GM20000 (cell line): ENCODE results near the gene NCAPG.

Experiments used
- DNase-seq: peaks from one replicate; pipeline ENCODE4 v3.0.0; 2012; ENCODE audit warnings: low spot score
- TF ChIP-seq, protein P1 (sequence below): IDR thresholded peaks from 2 replicates; pipeline ENCODE4 v1.5.1; 2012; ENCODE audit warnings: mild to moderate bottlenecking, control low read depth; ENCODE audit errors: extremely low read depth, missing control alignments

NCAPG gene, protein sequence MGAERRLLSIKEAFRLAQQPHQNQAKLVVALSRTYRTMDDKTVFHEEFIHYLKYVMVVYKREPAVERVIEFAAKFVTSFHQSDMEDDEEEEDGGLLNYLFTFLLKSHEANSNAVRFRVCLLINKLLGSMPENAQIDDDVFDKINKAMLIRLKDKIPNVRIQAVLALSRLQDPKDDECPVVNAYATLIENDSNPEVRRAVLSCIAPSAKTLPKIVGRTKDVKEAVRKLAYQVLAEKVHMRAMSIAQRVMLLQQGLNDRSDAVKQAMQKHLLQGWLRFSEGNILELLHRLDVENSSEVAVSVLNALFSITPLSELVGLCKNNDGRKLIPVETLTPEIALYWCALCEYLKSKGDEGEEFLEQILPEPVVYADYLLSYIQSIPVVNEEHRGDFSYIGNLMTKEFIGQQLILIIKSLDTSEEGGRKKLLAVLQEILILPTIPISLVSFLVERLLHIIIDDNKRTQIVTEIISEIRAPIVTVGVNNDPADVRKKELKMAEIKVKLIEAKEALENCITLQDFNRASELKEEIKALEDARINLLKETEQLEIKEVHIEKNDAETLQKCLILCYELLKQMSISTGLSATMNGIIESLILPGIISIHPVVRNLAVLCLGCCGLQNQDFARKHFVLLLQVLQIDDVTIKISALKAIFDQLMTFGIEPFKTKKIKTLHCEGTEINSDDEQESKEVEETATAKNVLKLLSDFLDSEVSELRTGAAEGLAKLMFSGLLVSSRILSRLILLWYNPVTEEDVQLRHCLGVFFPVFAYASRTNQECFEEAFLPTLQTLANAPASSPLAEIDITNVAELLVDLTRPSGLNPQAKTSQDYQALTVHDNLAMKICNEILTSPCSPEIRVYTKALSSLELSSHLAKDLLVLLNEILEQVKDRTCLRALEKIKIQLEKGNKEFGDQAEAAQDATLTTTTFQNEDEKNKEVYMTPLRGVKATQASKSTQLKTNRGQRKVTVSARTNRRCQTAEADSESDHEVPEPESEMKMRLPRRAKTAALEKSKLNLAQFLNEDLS

DNA sequence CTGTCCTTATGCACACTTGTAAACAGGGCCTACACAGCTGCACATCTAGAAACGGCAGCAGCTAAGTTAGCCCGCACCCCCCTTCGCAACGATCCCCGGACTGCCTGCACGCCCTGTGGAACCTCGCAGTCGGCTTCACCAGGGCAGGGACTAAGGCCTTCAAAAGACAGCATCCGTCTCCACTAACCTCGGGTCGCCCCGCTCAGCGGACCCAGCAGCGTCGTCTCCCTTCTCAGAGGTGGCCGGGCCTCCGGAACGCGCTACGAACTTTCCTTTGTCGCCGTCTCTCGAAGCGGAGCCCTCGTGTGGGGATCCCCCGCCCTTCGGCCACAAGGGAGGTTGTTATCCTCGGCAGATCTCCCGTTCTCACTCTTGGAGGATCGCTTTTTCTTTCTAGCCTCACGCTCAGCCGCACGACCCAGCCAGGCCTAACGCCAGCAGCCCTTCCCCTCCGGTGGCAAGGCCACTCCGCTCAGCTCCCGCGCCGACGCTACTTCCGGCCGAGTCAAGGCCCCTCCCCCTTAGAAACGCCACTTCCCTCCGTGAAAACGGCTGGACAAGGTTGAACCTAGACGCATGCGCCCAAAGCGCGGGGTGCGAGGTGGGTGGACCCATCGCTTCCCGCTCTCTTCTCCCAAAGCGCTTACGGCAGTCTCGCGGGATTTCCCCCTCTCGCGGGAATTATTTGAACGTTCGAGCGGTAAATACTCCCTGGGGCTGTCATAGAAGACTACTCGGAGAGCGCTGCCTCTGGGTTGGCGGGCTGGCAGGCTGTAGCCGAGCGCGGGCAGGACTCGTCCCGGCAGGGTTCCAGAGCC, at the start of gene NCAPG, which contains the start of gene DCAF16:
TSS of gene NCAPG (plus strand) at position 720 of the 818 bp plus-strand sequence. CDS start 99 bp downstream, outside the sequence.
TSS of gene DCAF16 (minus strand) at position 498 of the 818 bp plus-strand sequence. CDS start 6,616 bp downstream, outside the sequence.
- TF ChIP-seq, protein P1, sequence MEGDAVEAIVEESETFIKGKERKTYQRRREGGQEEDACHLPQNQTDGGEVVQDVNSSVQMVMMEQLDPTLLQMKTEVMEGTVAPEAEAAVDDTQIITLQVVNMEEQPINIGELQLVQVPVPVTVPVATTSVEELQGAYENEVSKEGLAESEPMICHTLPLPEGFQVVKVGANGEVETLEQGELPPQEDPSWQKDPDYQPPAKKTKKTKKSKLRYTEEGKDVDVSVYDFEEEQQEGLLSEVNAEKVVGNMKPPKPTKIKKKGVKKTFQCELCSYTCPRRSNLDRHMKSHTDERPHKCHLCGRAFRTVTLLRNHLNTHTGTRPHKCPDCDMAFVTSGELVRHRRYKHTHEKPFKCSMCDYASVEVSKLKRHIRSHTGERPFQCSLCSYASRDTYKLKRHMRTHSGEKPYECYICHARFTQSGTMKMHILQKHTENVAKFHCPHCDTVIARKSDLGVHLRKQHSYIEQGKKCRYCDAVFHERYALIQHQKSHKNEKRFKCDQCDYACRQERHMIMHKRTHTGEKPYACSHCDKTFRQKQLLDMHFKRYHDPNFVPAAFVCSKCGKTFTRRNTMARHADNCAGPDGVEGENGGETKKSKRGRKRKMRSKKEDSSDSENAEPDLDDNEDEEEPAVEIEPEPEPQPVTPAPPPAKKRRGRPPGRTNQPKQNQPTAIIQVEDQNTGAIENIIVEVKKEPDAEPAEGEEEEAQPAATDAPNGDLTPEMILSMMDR: no peak
- DNase-seq: peak; percentile 95

DNA sequence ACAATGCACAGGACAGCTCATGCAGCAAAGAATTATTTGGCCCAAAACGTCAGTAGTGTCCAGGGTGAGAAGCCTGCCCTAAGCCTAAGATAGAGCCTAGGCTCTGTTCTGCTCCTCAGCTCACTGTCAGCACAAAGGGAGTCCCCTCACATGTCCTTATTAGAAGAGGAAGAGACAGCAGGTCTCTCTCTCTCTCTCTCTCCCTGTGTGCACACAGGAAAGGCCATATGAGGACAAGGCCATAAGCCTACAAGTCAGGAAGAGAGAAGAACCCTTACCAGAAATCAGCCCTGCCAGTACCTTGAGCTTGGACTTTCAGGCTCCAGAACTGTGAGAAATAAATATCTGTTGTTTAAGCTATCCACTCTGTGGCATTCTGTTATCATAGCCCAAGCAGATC, 49.7 kb upstream of the NCAPG start:
- TF ChIP-seq, protein P1: no peak
- DNase-seq: no peak

DNA sequence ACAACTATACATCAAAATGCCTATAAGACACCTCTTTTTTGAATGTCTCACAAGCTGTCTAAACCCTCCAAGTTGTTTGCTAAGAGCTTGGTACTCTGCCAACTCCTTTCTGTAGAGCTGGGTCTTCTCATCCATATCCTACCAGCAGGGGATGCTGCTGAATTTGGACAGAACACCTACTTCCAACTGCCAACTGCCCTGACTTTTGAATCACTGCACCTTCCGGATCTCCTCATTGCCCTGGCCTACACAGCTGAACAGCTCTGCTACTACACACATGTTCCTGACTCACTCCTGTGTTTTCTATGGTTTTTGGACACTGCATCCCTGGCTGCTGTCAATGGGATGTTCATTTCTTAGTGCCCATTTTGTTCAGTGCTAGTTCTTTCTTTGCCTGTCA, 48.1 kb upstream of the NCAPG start:
- TF ChIP-seq, protein P1: no peak
- no peak for DNase-seq

DNA sequence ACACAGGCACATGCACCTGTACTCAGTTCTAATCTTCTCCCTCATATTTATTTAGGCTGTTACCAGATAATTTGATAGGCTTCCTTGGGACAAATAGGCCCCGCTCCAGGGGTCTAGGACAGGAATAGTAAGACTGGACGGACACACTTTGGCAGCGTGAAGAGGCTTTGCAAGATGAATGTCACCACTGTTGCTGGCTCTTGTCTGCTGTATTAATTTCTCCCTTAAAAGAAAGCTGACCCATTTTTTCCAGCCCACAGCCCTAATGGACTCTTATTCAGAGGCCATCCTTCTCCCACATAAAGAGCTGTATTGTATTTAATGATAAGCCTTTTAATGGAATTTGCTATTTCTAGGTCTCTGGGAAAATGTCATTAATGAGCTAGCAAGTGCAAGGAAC, 47.4 kb upstream of the NCAPG start:
- TF ChIP-seq, protein P1: no peak
- no peak for DNase-seq

DNA sequence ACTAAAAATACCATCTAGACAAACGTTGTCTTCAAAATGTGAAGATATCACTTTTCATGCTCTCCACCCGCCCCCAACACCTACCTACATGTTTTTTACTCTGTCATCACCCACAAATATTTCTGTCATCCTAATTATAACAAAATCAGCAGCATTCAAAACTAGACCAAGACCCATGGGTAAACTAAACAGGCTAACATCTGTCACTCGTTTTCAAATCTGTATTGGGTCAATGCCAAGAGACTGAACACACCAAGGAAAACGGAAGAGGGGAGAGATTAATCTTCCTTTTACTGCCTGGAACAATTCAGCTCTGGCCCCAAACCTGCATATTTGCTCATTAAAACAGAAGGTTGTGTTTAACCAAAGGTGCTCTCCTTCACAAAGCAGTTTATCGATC, 46.8 kb upstream of the NCAPG start:
- TF ChIP-seq, protein P1: no peak
- no peak for DNase-seq

DNA sequence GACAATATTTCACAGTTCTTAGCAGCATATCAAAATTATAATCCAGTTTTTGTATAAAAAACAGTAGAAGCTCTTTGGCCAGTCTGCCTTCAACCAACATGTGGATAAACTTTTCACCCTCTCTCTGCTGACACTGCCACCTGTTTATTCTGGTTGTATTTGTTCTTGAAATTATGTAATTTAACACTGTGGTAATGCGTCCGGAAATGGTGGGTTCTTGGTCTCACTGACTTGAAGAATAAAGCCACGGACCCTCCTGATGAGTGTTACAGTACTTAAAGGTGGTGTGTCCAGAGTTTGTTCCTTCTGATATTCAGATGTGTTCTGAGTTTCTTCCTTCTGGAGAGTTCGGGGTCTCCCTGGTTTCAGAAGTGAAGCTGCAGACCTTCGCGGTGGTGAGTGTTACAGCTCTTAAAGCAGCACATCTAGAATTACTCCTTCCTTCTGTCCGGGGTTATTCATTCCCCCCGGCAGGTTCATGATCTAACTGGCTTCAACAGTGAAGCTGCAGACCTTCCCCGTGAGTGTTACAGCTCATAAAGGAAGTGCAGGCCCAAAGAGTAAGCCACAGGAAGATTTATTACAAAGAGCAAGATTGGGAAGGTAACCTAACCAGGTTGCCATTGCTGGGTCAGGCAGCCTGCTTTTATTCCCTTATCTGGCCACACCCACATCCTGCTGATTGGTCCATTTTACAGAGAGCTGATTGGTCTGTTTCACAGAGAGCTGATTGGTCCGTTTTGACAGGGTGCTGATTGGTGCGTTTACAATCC, 45.1 kb upstream of the NCAPG start:
- no peak for DNase-seq
- TF ChIP-seq, protein P1: no peak
